Measurements from ENCODE around the gene RHOH. TPM values are rescaled to one million over a fixed set of nuclear protein-coding genes. Genes with fewer than 3 reads are reported as not detected.

Gene RHOH
- total RNA-seq, 4 donors from 2014 or later, result 0.26 TPM; not detected in 3

GRCh38 chr4:40211224-40212185 lies 14.7 kb downstream of the RHOH start:
- in situ Hi-C loops (cut with MboI; ENCODE audit: low sequenced_read_pairs in 4 of 4) (no loop called here), intact Hi-C loops (cut with DNase I; ENCODE audit: low total_unique reads) (no loop called here)
- no peaks in the 10 kb centered on the region for H3K4me1 ChIP-seq
- no peak overlapping the region for H3K27ac ChIP-seq
- TF ChIP-seq POLR2A (IDR thresholded peaks at IDR 0.05) (no peak), CTCF (IDR thresholded peaks at IDR 0.05 in 4 of 5, conservative IDR thresholded peaks at IDR 0.05 in 1 of 5) (no peak)
- no peak for DNase-seq
- H3K4me3 ChIP-seq, result no peak overlapping the region
- H3K27me3 ChIP-seq, result no peaks in the 10 kb centered on the region
- H3K9me3 ChIP-seq, result no peaks in the 10 kb centered on the region
- no peaks in the 10 kb centered on the region for H3K36me3 ChIP-seq
- ATAC-seq, result no peak

- Histone ChIP-seq H3K27ac (no peak overlapping the region), H3K4me3 (no peak overlapping the region), H3K27me3 (no peaks in the 10 kb centered on the region), H3K9me3 (no peaks in the 10 kb centered on the region), H3K36me3 (no peaks in the 10 kb centered on the region), H3K4me1 (no peaks in the 10 kb centered on the region)
- no peak for ATAC-seq
- no peak for TF ChIP-seq CTCF (IDR thresholded peaks at IDR 0.05 in 4 of 5, conservative IDR thresholded peaks at IDR 0.05 in 1 of 5)
- no peak for TF ChIP-seq POLR2A (IDR thresholded peaks at IDR 0.05)
- DNase-seq, result no peak
- in situ Hi-C loops (cut with MboI; ENCODE audit: low sequenced_read_pairs in 4 of 4), result no loop called here
- intact Hi-C loops (cut with DNase I; ENCODE audit: low total_unique reads), result no loop called here
These were observed 16.1 kb downstream of the RHOH start for GRCh38 chr4:40212674-40213527.

- in situ Hi-C loops (cut with MboI; ENCODE audit: low sequenced_read_pairs in 4 of 4), result no loop called here
- no peak for ATAC-seq
- no peak overlapping the region for H3K4me3 ChIP-seq
- no peaks in the 10 kb centered on the region for H3K4me1 ChIP-seq
- DNase-seq, result no peak
- intact Hi-C loops (cut with DNase I; ENCODE audit: low total_unique reads), result no loop called here
- no peak overlapping the region for H3K27ac ChIP-seq
- no peaks in the 10 kb centered on the region for H3K36me3 ChIP-seq
- H3K9me3 ChIP-seq, result no peaks in the 10 kb centered on the region
- no peaks in the 10 kb centered on the region for H3K27me3 ChIP-seq
- no peak for TF ChIP-seq POLR2A (IDR thresholded peaks at IDR 0.05)
- no peak for TF ChIP-seq CTCF (IDR thresholded peaks at IDR 0.05 in 4 of 5, conservative IDR thresholded peaks at IDR 0.05 in 1 of 5)
These were observed 17.2 kb downstream of the RHOH start for GRCh38 chr4:40214038-40214437.

- Histone ChIP-seq H3K27ac (no peak overlapping the region), H3K4me1 (no peaks in the 10 kb centered on the region), H3K9me3 (no peaks in the 10 kb centered on the region), H3K4me3 (no peak overlapping the region), H3K27me3 (no peaks in the 10 kb centered on the region), H3K36me3 (no peaks in the 10 kb centered on the region)
- TF ChIP-seq CTCF (IDR thresholded peaks at IDR 0.05 in 4 of 5, conservative IDR thresholded peaks at IDR 0.05 in 1 of 5) (no peak), POLR2A (IDR thresholded peaks at IDR 0.05) (no peak)
- ATAC-seq (no peak), DNase-seq (no peak)
- intact Hi-C loops (cut with DNase I; ENCODE audit: low total_unique reads) (no loop called here), in situ Hi-C loops (cut with MboI; ENCODE audit: low sequenced_read_pairs in 4 of 4) (no loop called here)
These were observed 18.0 kb downstream of the RHOH start for GRCh38 chr4:40214661-40215418.
